ENCODE measurements around the gene ACSM3.

The ACSM3 gene

GRCh38 chr16:20844588-20844987 is 80.8 kb downstream of the ACSM3 start:
- Histone ChIP-seq H3K4me3 (ENCODE audit: low read length in 2 of 2) (no peak overlapping the region), H3K9me3 (ENCODE audit: control insufficient read depth in 2 of 2, low read length in 2 of 2) (no peaks in the 10 kb centered on the region), H3K36me3 (ENCODE audit: control insufficient read depth in 2 of 2, insufficient read depth in 2 of 2, low read length in 2 of 2) (peaks cover 0 to 5% of the 10 kb centered on the region in 2 donors), H3K4me1 (ENCODE audit: control insufficient read depth in 2 of 2, insufficient read depth in 2 of 2, low read length in 2 of 2) (no peaks in the 10 kb centered on the region), H3K9ac (ENCODE audit: low read depth in 1 of 2, low read length in 2 of 2) (no peak overlapping the region), H3K27me3 (ENCODE audit: control insufficient read depth in 2 of 2, insufficient read depth in 2 of 2, low read length in 2 of 2) (no peaks in the 10 kb centered on the region), H3K27ac (ENCODE audit: low read depth in 2 of 2, low read length in 2 of 2) (no peak overlapping the region)

DNA sequence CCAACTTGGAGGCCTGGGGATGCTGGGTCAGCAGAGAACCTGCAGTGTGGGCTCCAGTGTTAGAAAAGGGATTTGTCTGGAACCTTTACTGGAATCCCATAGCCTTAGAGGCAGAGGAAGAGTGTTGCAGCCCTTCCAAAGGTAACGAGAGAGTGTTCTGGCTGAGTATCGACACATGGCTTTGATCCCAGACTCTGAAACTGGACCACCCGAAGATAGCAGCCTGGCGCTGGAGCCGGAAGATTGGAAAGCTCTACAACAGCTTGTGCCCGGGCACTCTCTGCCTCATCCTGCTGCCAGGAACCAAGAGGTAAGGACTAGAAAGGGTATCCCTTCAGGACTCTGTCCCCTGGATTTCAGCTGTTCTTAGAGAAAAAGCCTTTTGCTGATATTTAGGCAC is 82.2 kb downstream of the ACSM3 start:
- Histone ChIP-seq H3K27ac (ENCODE audit: low read depth in 2 of 2, low read length in 2 of 2) (no peak overlapping the region), H3K4me1 (ENCODE audit: control insufficient read depth in 2 of 2, insufficient read depth in 2 of 2, low read length in 2 of 2) (peaks cover 3 to 4% of the 10 kb centered on the region in 2 donors), H3K9me3 (ENCODE audit: control insufficient read depth in 2 of 2, low read length in 2 of 2) (no peaks in the 10 kb centered on the region), H3K9ac (ENCODE audit: low read depth in 1 of 2, low read length in 2 of 2) (no peak overlapping the region), H3K4me3 (ENCODE audit: low read length in 2 of 2) (no peak overlapping the region), H3K36me3 (ENCODE audit: control insufficient read depth in 2 of 2, insufficient read depth in 2 of 2, low read length in 2 of 2) (peaks cover 0 to 4% of the 10 kb centered on the region in 2 donors), H3K27me3 (ENCODE audit: control insufficient read depth in 2 of 2, insufficient read depth in 2 of 2, low read length in 2 of 2) (no peaks in the 10 kb centered on the region)

GRCh38 chr16:20846551-20846950 is 82.7 kb downstream of the ACSM3 start:
- peaks cover 3 to 8% of the 10 kb centered on the region in 2 donors for H3K4me1 ChIP-seq (ENCODE audit: control insufficient read depth in 2 of 2, insufficient read depth in 2 of 2, low read length in 2 of 2)
- H3K36me3 ChIP-seq (ENCODE audit: control insufficient read depth in 2 of 2, insufficient read depth in 2 of 2, low read length in 2 of 2) = peaks cover 0 to 4% of the 10 kb centered on the region in 2 donors
- no peak overlapping the region for H3K9ac ChIP-seq (ENCODE audit: low read depth in 1 of 2, low read length in 2 of 2)
- no peak overlapping the region for H3K4me3 ChIP-seq (ENCODE audit: low read length in 2 of 2)
- H3K27ac ChIP-seq (ENCODE audit: low read depth in 2 of 2, low read length in 2 of 2) = no peak overlapping the region
- H3K9me3 ChIP-seq (ENCODE audit: control insufficient read depth in 2 of 2, low read length in 2 of 2) = no peaks in the 10 kb centered on the region
- H3K27me3 ChIP-seq (ENCODE audit: control insufficient read depth in 2 of 2, insufficient read depth in 2 of 2, low read length in 2 of 2) = no peaks in the 10 kb centered on the region
